MCF 10A (cell line): Measurements from ENCODE around the gene BCL2L11. TPM values are rescaled to one million over a fixed set of nuclear protein-coding genes. Genes with fewer than 3 reads are reported as not detected.

Source experiments
- BruUV-seq: library from RNA; stranded (reverse); fragments of 400-500 nt; replicated peaks from 2 replicates; lab custom pipeline; 2021; lab: Mats Ljungman, UMichigan
- CTCF ChIA-PET: fragments of 300-600 bp; sonication (Branson Sonifier 250); formaldehyde crosslinking; extraction: SDS; loops from one replicate; lab custom pipeline; 2021; ENCODE audit warnings: antibody characterized with exemption, inconsistent platforms; lab: Yijun Ruan, JAX
- POLR2A ChIA-PET: fragments of 300-600, 350-650 bp; sonication (Branson Sonifier 250); formaldehyde crosslinking; extraction: SDS; loops from one replicate; lab custom pipeline; 2020; ENCODE audit warnings: antibody characterized with exemption, inconsistent platforms; lab: Yijun Ruan, JAX
- DNase-seq: peaks from one replicate; pipeline ENCODE4 v3.0.0-alpha.2; 2018; ENCODE audit not compliant: unreplicated experiment
- H3K27ac Mint-ChIP-seq: one replicate; pipeline ENCODE4 v1.8.0; 2022; ENCODE audit warnings: mild to moderate bottlenecking, low read depth, mixed read lengths; ENCODE audit not compliant: unreplicated experiment
- H3K27me3 Mint-ChIP-seq: one replicate; pipeline ENCODE4 v1.8.0; 2022; ENCODE audit warnings: mixed read lengths; ENCODE audit not compliant: insufficient read depth, unreplicated experiment
- H3K36me3 Mint-ChIP-seq: one replicate; pipeline ENCODE4 v1.8.0; 2022; ENCODE audit warnings: mild to moderate bottlenecking, moderate library complexity, mixed read lengths; ENCODE audit not compliant: insufficient read depth, unreplicated experiment
- H3K4me1 Mint-ChIP-seq: one replicate; pipeline ENCODE4 v1.8.0; 2022; ENCODE audit warnings: mixed read lengths; ENCODE audit not compliant: insufficient read depth, unreplicated experiment
- H3K4me3 Mint-ChIP-seq: one replicate; pipeline ENCODE4 v1.8.0; 2022; ENCODE audit warnings: mild to moderate bottlenecking, moderate library complexity, mixed read lengths; ENCODE audit not compliant: unreplicated experiment
- H3K9me3 Mint-ChIP-seq: one replicate; pipeline ENCODE4 v1.8.0; 2022; ENCODE audit warnings: mixed read lengths; ENCODE audit not compliant: unreplicated experiment
- intact Hi-C: fragments of 100-400 bp; cut with micrococcal nuclease; formaldehyde crosslinking; loops from 2 replicates; pipeline ENCODE4 v1.14.1; 2022
- total RNA-seq: library from RNA; stranded (reverse); gene quantifications from 2 replicates; pipeline ENCODE4 v1.2.3, GENCODE V29; 2022
- TF ChIP-seq, protein P1 (sequence below): fragments of 200-600 bp; IDR thresholded peaks from one replicate; pipeline ENCODE4 v1.8.0; 2022; ENCODE audit warnings: antibody characterized with exemption, mild to moderate bottlenecking; ENCODE audit not compliant: unreplicated experiment

The BCL2L11 gene
- total RNA-seq, 1 experiment from 2014 or later, result 5.8 TPM

- Mint-ChIP-seq H3K27ac (no peak overlapping the region), H3K27me3 (no peaks in the 10 kb centered on the region), H3K9me3 (no peaks in the 10 kb centered on the region), H3K36me3 (peaks cover 80% of the 10 kb centered on the region), H3K4me3 (no peak overlapping the region), H3K4me1 (peaks cover 19% of the 10 kb centered on the region)
- no peak for DNase-seq
- intact Hi-C loops, result no loop called here
- CTCF ChIA-PET, result interaction anchor here (0.6 kb wide), 1 partner anchor 71 kb away, joined by 3 read pairs; no protein-coding TSS in a partner anchor
- POLR2A ChIA-PET, result interaction anchor here (0.6 kb wide), 1 partner anchor 42 kb away, joined by 3 read pairs; the partner anchor contains the start of gene BCL2L11
- TF ChIP-seq, protein P1, sequence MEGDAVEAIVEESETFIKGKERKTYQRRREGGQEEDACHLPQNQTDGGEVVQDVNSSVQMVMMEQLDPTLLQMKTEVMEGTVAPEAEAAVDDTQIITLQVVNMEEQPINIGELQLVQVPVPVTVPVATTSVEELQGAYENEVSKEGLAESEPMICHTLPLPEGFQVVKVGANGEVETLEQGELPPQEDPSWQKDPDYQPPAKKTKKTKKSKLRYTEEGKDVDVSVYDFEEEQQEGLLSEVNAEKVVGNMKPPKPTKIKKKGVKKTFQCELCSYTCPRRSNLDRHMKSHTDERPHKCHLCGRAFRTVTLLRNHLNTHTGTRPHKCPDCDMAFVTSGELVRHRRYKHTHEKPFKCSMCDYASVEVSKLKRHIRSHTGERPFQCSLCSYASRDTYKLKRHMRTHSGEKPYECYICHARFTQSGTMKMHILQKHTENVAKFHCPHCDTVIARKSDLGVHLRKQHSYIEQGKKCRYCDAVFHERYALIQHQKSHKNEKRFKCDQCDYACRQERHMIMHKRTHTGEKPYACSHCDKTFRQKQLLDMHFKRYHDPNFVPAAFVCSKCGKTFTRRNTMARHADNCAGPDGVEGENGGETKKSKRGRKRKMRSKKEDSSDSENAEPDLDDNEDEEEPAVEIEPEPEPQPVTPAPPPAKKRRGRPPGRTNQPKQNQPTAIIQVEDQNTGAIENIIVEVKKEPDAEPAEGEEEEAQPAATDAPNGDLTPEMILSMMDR, result no peak
- no TSS peak for BruUV-seq
Observed at GRCh38 chr2:111162718-111163331, 42.1 kb downstream of the BCL2L11 start.

DNA sequence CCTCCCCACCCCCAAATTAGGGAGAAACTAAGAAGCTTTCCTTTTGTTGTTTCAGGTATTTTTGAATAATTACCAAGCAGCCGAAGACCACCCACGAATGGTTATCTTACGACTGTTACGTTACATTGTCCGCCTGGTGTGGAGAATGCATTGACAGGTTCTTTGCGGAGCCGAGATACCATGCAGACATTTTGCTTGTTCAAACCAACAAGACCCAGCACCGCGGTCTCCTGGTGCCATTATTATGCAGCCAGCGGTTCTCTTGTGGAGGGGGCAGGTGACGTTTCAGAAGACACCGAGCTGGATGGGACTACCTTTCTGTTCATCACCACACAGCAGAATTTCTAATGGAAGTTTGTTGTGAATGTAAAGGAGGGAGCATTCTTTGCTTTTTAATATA lies 43.4 kb downstream of the BCL2L11 start:
- CTCF ChIA-PET, result no interaction called here
- POLR2A ChIA-PET, result no interaction called here
- no peaks in the 10 kb centered on the region for H3K9me3 Mint-ChIP-seq
- peaks cover 75% of the 10 kb centered on the region for H3K36me3 Mint-ChIP-seq
- H3K27ac Mint-ChIP-seq, result no peak overlapping the region
- no peak overlapping the region for H3K4me3 Mint-ChIP-seq
- intact Hi-C loops, result no loop called here
- H3K4me1 Mint-ChIP-seq, result peaks cover 26% of the 10 kb centered on the region
- TF ChIP-seq, protein P1, result no peak
- DNase-seq, result no peak
- H3K27me3 Mint-ChIP-seq, result no peaks in the 10 kb centered on the region
- BruUV-seq, result no TSS peak

DNA sequence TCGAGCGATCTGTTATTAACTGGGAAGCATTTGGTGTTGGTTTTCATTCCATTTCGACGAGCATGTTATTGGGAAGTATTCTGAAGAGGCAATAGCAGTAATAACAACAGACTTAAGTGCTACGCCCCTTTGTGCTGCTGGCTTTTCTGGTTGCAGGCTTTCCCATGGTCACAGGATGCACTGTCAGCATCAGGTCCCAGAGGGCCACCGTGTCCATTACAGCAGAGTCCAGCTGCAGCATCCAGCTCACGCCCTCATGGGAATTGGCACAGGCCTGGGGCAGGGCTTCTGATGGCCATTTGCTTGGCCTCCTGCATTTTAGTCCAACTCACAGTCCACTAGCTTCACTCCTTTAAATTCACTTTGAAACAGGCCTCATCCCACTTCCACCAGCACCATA lies 44.4 kb downstream of the BCL2L11 start:
- Mint-ChIP-seq H3K4me1 (peaks cover 23% of the 10 kb centered on the region), H3K4me3 (no peak overlapping the region), H3K9me3 (no peaks in the 10 kb centered on the region), H3K36me3 (peaks cover 69% of the 10 kb centered on the region), H3K27me3 (no peaks in the 10 kb centered on the region), H3K27ac (no peak overlapping the region)
- no peak for DNase-seq
- ChIA-PET POLR2A (no interaction called here), CTCF (no interaction called here)
- TF ChIP-seq, protein P1, result no peak
- intact Hi-C loops, result no loop called here
- BruUV-seq, result no TSS peak

DNA sequence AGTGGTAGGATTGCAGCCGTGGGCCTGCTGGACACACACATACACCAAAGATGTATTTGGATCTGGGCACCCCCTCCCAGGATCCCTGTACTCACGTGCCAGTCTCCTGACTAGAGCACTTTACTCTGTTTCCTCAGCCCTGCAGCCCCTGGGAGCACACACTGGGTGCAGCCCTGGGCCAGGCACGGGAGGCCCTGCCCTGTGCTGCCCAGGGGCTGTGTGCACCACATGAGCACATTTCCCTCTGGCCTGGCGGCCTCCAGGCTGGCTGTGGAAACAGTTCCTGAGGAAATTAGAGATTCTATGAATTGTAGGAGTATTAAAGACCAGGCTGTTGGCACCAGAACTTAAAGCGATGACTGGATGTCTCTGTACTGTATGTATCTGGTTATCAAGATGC lies 45.4 kb downstream of the BCL2L11 start:
- Mint-ChIP-seq H3K27ac (no peak overlapping the region), H3K4me3 (no peak overlapping the region), H3K4me1 (peaks cover 13% of the 10 kb centered on the region), H3K36me3 (peaks cover 64% of the 10 kb centered on the region), H3K27me3 (no peaks in the 10 kb centered on the region), H3K9me3 (no peaks in the 10 kb centered on the region)
- no TSS peak for BruUV-seq
- intact Hi-C loops, result no loop called here
- CTCF ChIA-PET, result no interaction called here
- TF ChIP-seq, protein P1, result no peak
- no peak for DNase-seq
- POLR2A ChIA-PET, result no interaction called here
